NT2/D1 (cell line): ENCODE measurements around the gene RBM45.
"Not testable (repeated sequence)": the region's sequence is repeated elsewhere in the genome, so short reads cannot be mapped to it uniquely, and the experiment has no call there.

Source experiments
- DNase-seq: peaks from one replicate; pipeline ENCODE4 v3.0.0-alpha.2; 2011; ENCODE audit warnings: low read depth, low spot score
- H3K27me3 ChIP-seq: 2 replicates; pipeline ENCODE4 v1.6.0; 2011; ENCODE audit warnings: mild to moderate bottlenecking; ENCODE audit not compliant: insufficient read length, insufficient read depth
- H3K36me3 ChIP-seq: 2 replicates; pipeline ENCODE4 v1.6.1; 2011; ENCODE audit warnings: mild to moderate bottlenecking, low read length, mixed read lengths; ENCODE audit not compliant: insufficient read depth, insufficient read length
- H3K4me1 ChIP-seq: 2 replicates; pipeline ENCODE4 v1.5.1; 2011; ENCODE audit not compliant: insufficient read depth, insufficient read length
- H3K4me3 ChIP-seq: 2 replicates; pipeline ENCODE4 v1.5.1; 2011; ENCODE audit warnings: low read depth; ENCODE audit not compliant: insufficient read length
- H3K9ac ChIP-seq: 2 replicates; pipeline ENCODE4 v1.6.0; 2011; ENCODE audit warnings: low read depth; ENCODE audit not compliant: insufficient read length
- H3K9me3 ChIP-seq: 2 replicates; pipeline ENCODE4 v1.5.1; 2011; ENCODE audit warnings: mild to moderate bottlenecking, low read length; ENCODE audit not compliant: insufficient read depth
- SUZ12 ChIP-seq: IDR thresholded peaks from 2 replicates; pipeline ENCODE4 v1.6.1; 2011; ENCODE audit not compliant: insufficient read length, insufficient read depth; ENCODE audit errors: extremely low read depth
- YY1 ChIP-seq: IDR thresholded peaks from 2 replicates; pipeline ENCODE4 v1.6.1; 2011; ENCODE audit not compliant: insufficient read length, insufficient read depth
- ZNF274 ChIP-seq: IDR thresholded peaks from 2 replicates; pipeline ENCODE4 v1.6.1; 2011; ENCODE audit warnings: mild to moderate bottlenecking, low read depth, low read length

RBM45 gene

GRCh38 chr2:178072000-178072382, 40.2 kb upstream of the RBM45 start:
- peaks cover 34% of the 10 kb centered on the region for H3K27me3 ChIP-seq
- H3K4me3 ChIP-seq, result peak overlapping the region; percentile 63
- no peak for TF ChIP-seq ZNF274
- no peak for TF ChIP-seq YY1
- TF ChIP-seq SUZ12, result no peak
- H3K9me3 ChIP-seq, result no peaks in the 10 kb centered on the region
- DNase-seq, result no peak
- H3K4me1 ChIP-seq, result peaks cover 4% of the 10 kb centered on the region
- H3K9ac ChIP-seq, result peak overlapping the region; percentile 75
- no peaks in the 10 kb centered on the region for H3K36me3 ChIP-seq

DNA sequence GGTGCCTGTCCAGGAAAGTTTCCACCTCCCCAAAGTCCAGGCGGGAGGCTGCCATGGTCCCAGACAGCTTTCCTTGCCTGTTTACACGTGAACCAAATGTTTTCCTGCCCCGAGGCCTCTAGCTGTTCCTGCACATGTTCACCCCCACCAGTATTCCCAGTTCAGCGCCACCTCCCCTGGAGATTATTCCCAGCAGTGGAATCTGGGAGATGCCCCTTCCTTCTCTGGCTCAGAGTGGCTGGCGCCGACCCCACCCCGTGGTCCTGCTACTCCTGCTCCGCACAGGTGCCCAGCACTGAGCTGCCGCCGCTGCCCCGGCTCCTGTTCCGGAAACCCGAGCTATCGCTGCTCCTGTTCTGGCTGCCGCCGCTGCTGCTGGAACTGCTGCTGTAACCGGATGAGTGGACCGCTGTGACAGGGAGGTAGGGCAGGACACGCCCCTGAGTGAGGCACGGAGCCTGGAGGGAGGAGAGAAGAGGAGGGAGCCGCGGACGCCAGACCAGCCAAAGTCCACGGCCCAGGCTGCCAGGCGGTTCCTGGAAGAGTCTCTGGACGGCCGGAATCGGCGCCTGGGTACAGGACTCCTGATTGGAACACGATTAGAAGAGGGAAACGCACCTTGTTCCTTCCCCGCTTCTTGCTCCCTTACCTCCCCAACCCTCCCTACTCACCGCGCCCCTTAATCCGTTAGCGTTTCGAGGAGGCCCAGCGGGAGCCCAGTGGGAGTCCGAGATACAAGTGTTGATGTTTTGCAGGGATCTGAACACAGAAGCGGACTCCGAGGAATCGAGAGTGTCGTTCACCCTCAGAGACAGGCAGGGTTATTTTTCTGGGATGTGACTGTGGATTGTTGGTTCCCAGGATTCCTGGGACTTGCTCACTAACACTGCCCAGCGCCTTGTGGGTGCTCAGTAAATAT, 39.6 kb upstream of the RBM45 start, which contains the start of gene PDE11A:
Gene PDE11A (minus strand): TSS at position 395 of the 919 bp plus-strand sequence. CDS start 340 bp downstream, at position 55.
- no peaks in the 10 kb centered on the region for H3K9me3 ChIP-seq
- peak within 1 kb of the TSS; percentile 63 for H3K4me3 ChIP-seq
- no peak for TF ChIP-seq YY1
- TF ChIP-seq ZNF274, result no peak
- no peak for TF ChIP-seq SUZ12
- H3K4me1 ChIP-seq, result peaks cover 4% of the 10 kb centered on the region
- H3K9ac ChIP-seq, result peak within 1 kb of the TSS; percentile 75
- H3K27me3 ChIP-seq, result peaks cover 34% of the 10 kb centered on the region
- DNase-seq, result peak; percentile 66
- no peaks in the 10 kb centered on the region for H3K36me3 ChIP-seq

DNA sequence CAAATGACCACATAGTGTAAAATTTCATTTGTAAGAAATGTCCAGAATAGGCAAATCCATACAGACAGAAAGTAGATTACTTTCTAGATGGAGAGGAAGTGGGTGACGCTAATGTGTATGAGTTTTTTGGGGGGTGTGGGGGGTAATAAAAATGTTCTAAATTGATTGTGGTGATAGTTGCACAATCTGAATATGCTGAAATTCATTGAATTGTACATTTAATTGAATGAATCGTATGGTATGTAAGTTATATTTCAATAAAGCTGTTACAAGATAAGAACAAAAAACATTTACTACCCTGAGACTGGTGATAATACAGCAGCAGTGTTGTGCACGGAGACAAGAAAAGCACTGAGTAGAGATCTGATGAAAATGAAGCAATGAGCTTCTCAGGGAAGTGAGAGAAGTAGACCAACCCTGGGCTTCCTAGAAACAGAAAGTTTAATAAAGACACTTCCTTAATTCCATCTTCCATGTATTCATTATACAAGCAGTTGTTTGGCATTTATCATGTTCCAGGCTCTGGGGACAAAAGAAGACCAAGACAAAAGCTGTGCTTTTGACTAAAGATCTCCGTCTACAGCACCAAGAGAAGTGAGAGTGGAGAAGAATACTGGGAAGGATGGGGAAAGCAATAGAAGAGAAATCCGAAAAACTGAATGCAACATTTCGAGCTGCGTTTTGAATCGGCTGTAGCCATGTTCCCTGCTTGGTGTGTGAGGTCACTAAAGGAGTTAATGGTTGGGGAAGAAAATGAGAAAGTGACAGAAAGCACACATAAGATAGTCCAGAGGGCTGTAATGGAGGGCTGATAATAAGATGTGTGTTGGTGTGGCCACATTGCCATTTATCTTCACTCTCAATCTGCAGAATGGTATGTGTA, 37.9 kb upstream of the RBM45 start:
- TF ChIP-seq YY1, result no peak
- Histone ChIP-seq H3K9me3 (peaks cover 5% of the 10 kb centered on the region; the same call in 1 of the 2 replicates), H3K4me3 (no peak overlapping the region), H3K36me3 (no peaks in the 10 kb centered on the region), H3K4me1 (peaks cover 4% of the 10 kb centered on the region), H3K9ac (no peak overlapping the region), H3K27me3 (peaks cover 34% of the 10 kb centered on the region)
- no peak for DNase-seq

DNA sequence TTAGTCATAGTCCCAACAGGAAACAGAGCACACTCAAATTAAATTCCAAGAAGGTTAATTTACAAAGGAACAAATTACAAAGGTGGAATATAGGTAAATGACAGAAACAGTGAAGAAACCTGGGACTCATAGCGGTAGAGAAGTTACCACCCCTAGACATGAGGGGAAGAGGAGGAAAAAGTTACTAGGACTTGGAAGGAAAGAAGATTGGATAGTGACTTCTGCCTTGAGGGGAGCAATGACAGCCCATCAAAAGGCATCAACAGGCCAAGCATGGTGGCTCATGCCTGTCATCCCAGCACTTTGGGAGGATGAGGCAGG, 37.3 kb upstream of the RBM45 start:
- Histone ChIP-seq H3K9me3 (peaks cover 9% of the 10 kb centered on the region; the same call in 1 of the 2 replicates), H3K4me1 (peaks cover 4% of the 10 kb centered on the region), H3K9ac (no peak overlapping the region), H3K36me3 (no peaks in the 10 kb centered on the region), H3K27me3 (peaks cover 34% of the 10 kb centered on the region), H3K4me3 (no peak overlapping the region)
- no peak for DNase-seq
- TF ChIP-seq SUZ12 (no peak), ZNF274 (no peak), YY1 (no peak)

- H3K9me3 ChIP-seq, result peaks cover 9% of the 10 kb centered on the region; the same call in 1 of the 2 replicates
- H3K4me1 ChIP-seq, result peaks cover 4% of the 10 kb centered on the region
- no peak overlapping the region for H3K9ac ChIP-seq
- H3K4me3 ChIP-seq, result no peak overlapping the region
- TF ChIP-seq SUZ12 (no peak), ZNF274 (no peak), YY1 (no peak)
- H3K27me3 ChIP-seq, result peaks cover 25% of the 10 kb centered on the region
- no peak for DNase-seq
- no peaks in the 10 kb centered on the region for H3K36me3 ChIP-seq
Observed at GRCh38 chr2:178076130-178076529, 36.1 kb upstream of the RBM45 start.

DNA sequence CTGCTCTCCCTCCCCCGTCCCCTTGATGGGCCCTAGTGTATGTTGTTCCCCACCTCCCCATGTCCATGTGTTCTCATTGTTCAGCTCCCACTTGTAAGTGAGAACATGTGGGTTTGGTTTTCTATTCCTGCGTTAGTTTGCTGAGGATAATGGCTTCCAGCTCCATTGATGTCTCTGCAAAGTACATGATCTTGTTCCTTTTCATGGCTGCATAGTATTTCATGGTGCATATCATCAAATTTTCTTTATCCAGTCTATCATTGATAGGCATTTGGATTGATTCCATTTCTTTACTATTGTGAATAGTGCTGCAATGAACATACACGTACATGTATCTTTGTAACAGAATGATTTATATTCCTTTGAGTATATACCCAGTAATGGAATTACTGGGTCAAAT, 33.0 kb upstream of the RBM45 start:
- not testable (repeated sequence) for H3K9me3 ChIP-seq, H3K9ac ChIP-seq, DNase-seq, H3K27me3 ChIP-seq, H3K4me3 ChIP-seq, H3K36me3 ChIP-seq, H3K4me1 ChIP-seq

DNA sequence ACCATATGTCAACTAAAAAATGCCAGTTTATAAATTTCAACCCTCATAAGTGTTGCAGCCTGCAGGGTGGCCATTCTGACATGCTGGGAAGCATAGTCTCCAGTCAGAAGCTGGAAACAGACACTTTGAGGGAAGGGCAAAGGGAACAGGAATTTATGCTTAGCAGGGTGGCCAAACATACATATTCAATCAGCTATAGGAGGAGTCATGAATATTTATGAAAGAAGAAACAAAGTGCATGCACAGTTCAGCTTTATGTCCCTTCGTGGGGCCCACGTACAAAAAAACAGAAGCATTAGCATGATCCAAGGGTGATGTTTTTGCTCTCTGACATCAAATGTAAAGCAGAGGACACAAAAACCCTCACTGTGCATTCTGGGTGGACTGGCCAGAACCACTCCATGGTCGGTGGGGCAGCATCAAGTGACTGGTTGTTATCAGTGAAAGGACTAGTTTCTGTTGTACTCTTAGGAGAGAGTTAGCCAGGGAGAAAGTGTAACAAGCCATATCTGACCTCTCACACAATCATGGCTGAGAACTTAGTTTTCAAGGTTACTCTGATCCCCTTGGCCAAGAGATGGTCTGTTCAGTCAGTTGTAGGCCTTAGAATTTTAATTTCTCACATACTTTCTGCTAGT, 29.7 kb upstream of the RBM45 start:
- no peak overlapping the region for H3K9ac ChIP-seq
- H3K4me3 ChIP-seq, result no peak overlapping the region
- H3K4me1 ChIP-seq, result no peaks in the 10 kb centered on the region
- H3K9me3 ChIP-seq, result peaks cover 9% of the 10 kb centered on the region; the same call in 1 of the 2 replicates
- TF ChIP-seq YY1, result no peak
- no peaks in the 10 kb centered on the region for H3K36me3 ChIP-seq
- no peaks in the 10 kb centered on the region for H3K27me3 ChIP-seq
- DNase-seq, result no peak
